HG02885 (cell line): ENCODE data around the gene ITPRID2.

Source experiments
- ATAC-seq: cut with Tn5 transposase; IDR thresholded peaks from one replicate; pipeline ENCODE4 v1.9.1; 2021; ENCODE audit warnings: mild to moderate bottlenecking; ENCODE audit not compliant: unreplicated experiment, poor library complexity

Gene ITPRID2

GRCh38 chr2:181878448-181878847 is 13.1 kb upstream of the ITPRID2 start:
- ATAC-seq, result no peak

DNA sequence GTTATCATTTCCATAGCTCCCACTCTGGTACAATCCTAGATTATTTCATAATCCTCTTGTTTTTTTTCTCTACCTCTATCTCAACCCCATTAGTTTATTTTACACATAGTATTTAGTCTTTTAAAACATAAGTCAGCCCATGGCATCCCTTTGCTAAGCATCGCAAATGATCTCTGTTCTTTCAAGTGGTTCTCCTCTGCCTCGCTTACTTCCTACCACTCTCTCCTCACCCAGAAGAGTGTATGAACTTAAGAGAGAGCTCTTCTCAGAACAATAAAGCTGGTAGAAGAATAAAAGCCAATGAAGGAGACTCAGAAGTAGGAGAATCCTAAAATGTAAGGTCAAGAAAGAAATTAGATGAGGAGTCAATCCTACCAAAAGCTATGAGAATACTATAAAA is 12.2 kb upstream of the ITPRID2 start:
- no peak for ATAC-seq

- no peak for ATAC-seq
Measured at GRCh38 chr2:181882246-181883020, 9.1 kb upstream of the ITPRID2 start.

DNA sequence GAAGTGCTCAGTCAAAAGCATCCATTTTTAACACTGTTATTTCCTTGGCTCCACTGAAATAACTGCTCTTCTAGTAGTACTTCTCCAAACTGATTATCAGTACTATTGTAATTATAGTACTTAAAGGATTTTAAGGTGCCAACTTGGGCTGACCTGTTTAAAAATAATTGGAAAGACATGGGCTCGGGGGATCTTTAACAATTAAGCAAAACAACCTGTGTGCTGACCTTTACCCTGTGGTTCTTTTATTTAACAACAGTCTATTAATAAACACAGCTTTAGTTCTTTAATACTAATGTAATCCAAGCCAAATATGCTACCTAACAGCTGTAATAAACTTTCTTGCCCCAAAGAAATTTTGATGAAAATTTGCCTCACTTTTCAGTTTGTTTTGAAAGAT is 6.9 kb upstream of the ITPRID2 start:
- no peak for ATAC-seq

GRCh38 chr2:181885096-181885495 is 6.4 kb upstream of the ITPRID2 start:
- ATAC-seq, result no peak

- ATAC-seq, result no peak
Measured at GRCh38 chr2:181886192-181886591, 5.3 kb upstream of the ITPRID2 start.

DNA sequence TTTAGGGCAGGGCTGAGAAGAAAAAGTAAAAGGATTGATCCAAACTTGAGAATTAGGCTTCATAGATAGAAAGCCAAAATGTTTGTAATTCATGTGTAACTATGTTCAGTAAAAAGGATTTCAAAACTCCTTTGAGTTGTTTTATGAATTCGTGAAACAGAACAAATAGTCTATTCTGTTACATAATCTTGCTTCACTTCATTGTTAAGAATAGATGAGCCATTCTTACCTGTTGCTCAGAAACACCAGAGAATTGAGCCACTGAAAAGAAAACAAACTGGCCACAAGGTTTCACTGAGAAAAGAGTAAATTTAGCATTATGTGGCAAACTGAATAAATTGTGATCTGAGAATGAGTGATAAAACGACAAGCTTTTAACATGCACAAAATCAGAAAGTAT is 4.5 kb upstream of the ITPRID2 start:
- ATAC-seq, result no peak

DNA sequence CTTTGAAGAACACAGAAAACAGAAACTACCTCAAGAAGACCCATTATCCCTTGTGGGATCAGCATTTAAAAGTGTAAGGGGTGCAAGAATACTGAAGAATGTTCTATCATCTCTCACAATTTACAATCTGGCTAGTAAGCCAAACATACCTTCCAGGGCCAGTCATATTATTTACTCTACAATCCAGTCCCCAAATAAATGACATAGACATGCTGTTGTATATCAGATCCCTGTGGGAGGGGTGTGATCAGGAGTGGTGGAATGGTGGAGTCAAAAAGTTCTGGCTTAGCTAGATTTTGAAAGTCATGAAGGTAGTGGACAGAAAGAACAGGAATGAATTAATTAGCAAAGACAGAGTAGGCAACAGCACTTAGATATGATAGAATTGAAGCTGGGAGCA is 1.8 kb upstream of the ITPRID2 start:
- no peak for ATAC-seq

- no peak for ATAC-seq
Measured at GRCh38 chr2:181890271-181890670, 1.3 kb upstream of the ITPRID2 start.

- ATAC-seq, result peak; percentile 53
Measured at GRCh38 chr2:181891966-181892798, 652 bp downstream of the ITPRID2 start.

- no peak for ATAC-seq
Measured at GRCh38 chr2:181892799-181893435, 1.4 kb downstream of the ITPRID2 start.

DNA sequence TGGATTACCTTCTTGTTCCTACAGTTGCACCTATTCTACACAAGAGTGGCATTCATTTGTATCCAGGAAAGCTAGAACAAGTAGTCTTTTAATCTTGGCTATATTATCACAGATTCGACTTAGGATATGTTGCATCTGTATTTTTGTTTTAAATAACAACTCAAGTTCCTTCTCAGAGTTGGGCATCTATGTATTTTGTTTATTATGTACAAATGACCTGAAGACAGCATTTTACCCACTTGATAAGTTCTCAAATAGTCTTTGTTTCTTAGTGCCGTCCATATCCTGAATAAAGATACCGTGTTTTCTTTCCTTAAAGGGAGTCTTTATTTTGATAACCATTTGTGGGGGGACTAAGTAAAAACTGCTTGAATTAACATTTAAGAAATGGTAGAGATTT is 2.9 kb downstream of the ITPRID2 start:
- ATAC-seq, result no peak

DNA sequence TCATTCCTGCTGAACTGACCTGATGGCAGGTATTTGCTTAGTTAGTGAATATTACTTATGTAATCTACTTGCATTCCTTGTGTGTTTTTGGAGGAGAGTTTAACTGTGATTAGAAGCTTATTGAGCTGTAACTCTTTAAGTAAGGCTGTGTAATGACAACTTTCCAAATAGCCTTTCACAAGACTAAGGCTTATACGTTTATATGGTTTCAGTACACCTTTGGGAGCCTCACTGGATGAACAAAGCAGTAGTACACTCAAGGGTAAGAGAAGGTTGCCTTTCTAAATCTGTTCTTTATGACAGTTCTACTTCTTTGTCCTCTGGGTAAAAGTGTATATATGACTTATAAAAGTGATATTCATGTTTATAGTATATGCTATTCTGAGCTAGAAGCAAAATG is 4.3 kb downstream of the ITPRID2 start:
- no peak for ATAC-seq

DNA sequence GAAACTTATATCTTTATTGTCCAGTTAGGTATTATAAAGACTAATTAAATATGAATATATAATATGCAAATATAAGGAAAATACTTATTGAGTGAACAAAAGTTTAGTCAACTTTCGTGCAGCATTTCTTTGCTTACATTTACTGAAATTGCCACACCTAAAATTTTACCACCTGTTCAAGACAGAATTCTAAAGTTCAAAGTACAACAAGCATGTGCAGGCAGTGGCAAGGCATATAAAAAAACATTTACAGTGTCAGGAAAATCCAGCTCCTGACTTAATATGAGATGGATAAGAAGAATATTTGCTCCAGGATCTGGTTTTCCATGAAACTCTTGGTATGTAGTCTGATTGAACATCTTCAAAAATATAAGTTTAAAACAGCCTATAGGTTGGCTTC is 4.8 kb downstream of the ITPRID2 start:
- no peak for ATAC-seq

GRCh38 chr2:181900007-181900651 is 8.6 kb downstream of the ITPRID2 start:
- no peak for ATAC-seq

- no peak for ATAC-seq
Measured at GRCh38 chr2:181902625-181903024, 11.1 kb downstream of the ITPRID2 start.

DNA sequence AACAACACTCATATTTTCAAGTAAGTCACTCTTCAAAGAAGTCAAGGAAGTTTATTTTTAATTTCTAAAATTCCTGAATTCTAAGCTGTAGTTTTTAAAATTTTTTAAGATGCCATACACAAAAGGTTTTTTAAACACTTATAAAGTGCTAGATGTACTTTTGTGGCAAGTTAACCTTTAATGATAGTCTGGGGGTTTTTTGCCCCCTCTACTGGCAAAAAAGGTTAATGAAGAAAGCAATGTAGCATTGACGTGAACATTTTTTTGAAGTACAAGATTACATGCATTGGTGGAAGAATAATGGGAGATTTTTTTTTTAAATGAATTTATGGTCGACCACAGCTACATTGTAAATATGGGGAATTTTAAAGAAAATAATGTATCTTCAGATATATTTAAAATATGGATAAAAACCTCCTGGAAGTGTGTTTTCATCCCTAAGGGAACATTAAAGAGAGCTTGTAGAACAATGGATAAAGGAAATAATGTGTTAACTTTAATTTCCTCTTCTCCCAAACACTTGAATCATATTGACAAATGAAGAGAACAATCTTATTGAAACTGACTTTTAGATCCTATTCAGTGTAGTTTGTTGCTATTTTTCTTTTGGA is 12.6 kb downstream of the ITPRID2 start:
- peak; percentile 58 for ATAC-seq

- ATAC-seq, result peak; percentile 55
Measured at GRCh38 chr2:181907057-181907456, 15.5 kb downstream of the ITPRID2 start.

GRCh38 chr2:181907635-181908034 is 16.1 kb downstream of the ITPRID2 start:
- ATAC-seq, result no peak
